Measurements from ENCODE around the gene KIF25.

GRCh38 chr6:168046696-168047095 lies 49.2 kb downstream of the KIF25 start:
- TF ChIP-seq CTCF (conservative IDR thresholded peaks at IDR 0.05) (no peak), EZH2 (IDR thresholded peaks at IDR 0.05; ENCODE audit: low read depth) (no peak)
